Erythroblast (primary cell): ENCODE measurements around the gene MGAT4A.

Experiments
- GATA1 ChIP-seq: IDR thresholded peaks from 2 replicates; pipeline ENCODE4 v1.6.1; 2011; ENCODE audit warnings: low read depth, mild to moderate bottlenecking, control low read depth, low read length, moderate library complexity
- POLR2A ChIP-seq: IDR thresholded peaks from 2 replicates; pipeline ENCODE4 v1.6.1; 2011; ENCODE audit warnings: mild to moderate bottlenecking, low read length

GRCh38 chr2:98709535-98709934 lies 21.4 kb downstream of the MGAT4A start:
- no peak for TF ChIP-seq POLR2A
- no peak for TF ChIP-seq GATA1
